Ovary (tissue), 9 donors: ENCODE measurements around the gene GNA14. TPM values are rescaled to one million over a fixed set of nuclear protein-coding genes. Genes with fewer than 3 reads are reported as not detected.

ENCODE experiments used
- DNase-seq, 5 donors: peaks; one replicate each; pipeline ENCODE4 v3.0.0-alpha.2; 2019 to 2020
- H3K27ac ChIP-seq, 2 donors: fragments of 200-600 bp; one replicate each; pipeline versions ENCODE4 v1.5.1 to v1.8.0; 2019 to 2022
- H3K27me3 ChIP-seq: fragments of 200-600 bp; one replicate; pipeline ENCODE4 v1.8.0; 2022
- H3K36me3 ChIP-seq: fragments of 200-600 bp; sonication (generic); one replicate; pipeline ENCODE4 v1.5.1; 2019
- H3K4me1 ChIP-seq: one replicate; pipeline ENCODE4 v1.8.1; 2013; ENCODE audit warnings: mild to moderate bottlenecking, moderate library complexity; ENCODE audit not compliant: insufficient read depth
- H3K4me3 ChIP-seq: fragments of 200-600 bp; sonication (generic); one replicate; pipeline ENCODE4 v1.5.1; 2017
- H3K9me3 ChIP-seq, 2 donors: fragments of 200-600 bp in 1 of 2; sonication (generic) in 1 of 2; one replicate each; pipeline versions ENCODE4 v1.5.1 to v1.8.1; 2013 to 2019; ENCODE audit warnings: mild to moderate bottlenecking in 1 of 2, moderate library complexity in 1 of 2
- CTCF ChIP-seq, 3 donors: fragments of 450-650 bp in 2 of 3; fragments of 200-600 bp in 1 of 3; IDR thresholded peaks; one replicate each; pipeline versions ENCODE4 v1.5.1 to v1.8.0; 2016 to 2022; ENCODE audit warnings: antibody characterized with exemption in 3 of 3, mild to moderate bottlenecking in 1 of 3
- EP300 ChIP-seq: sonication (generic); formaldehyde crosslinking; IDR thresholded peaks from one replicate; pipeline ENCODE4 v1.6.1; 2017; ENCODE audit warnings: antibody characterized with exemption
- POLR2A ChIP-seq: fragments of 450-650 bp; IDR thresholded peaks from one replicate; pipeline ENCODE4 v1.6.1; 2017; ENCODE audit warnings: antibody characterized with exemption, mild to moderate bottlenecking, moderate library complexity
- WGBS, 3 donors: extraction: QIAGEN DNeasy Blood & Tissue Kit in 1 of 3; methylation state at CpG; one replicate each; pipeline versions ENCODE4 v1.1.5 to v1.1.7; 2013 to 2017; 5-methylcytosine and 5-hydroxymethylcytosine counted together
- intact Hi-C, 4 donors: fragments of 100-400 bp; cut with DNase I; formaldehyde crosslinking; loops; one replicate each; pipeline versions ENCODE4 v1.11.0 to v1.15.1; 2022 to 2023
- polyA plus RNA-seq, 2 donors: library from polyadenylated mRNA; stranded (reverse); fragments of 200-250 nt in 1 of 2; fragments of 350-450 nt in 1 of 2; fragmentation: Illumina TruSeq in 1 of 2; extraction: RNeasy Lipid Tissue Mini Kit (QIAGEN cat#74804) in 1 of 2; gene quantifications; one replicate each; pipeline ENCODE4 v1.2.3, GENCODE V29; 2013 to 2014
- total RNA-seq, 7 donors: library from RNA; depleted of rRNA in 2 of 7; stranded (reverse); fragments of >200 nt in 2 of 7; fragmentation: NEBNext Ultra II Directional in 3 of 7; extraction: Animal tissue kit (Norgen Biotek cat#: 25700) in 3 of 7; gene quantifications; one replicate each; pipeline versions ENCODE4 v1.1.0 to v1.2.4, GENCODE V29; 2016 to 2023
- donor health status: DM: no; HTN: no; CAD: no; lungs with moderate emphysema.
- donor health status: DM: no; HTN: no; CAD: no.
- donor health status: Bipolar disorder and iron deficiency.
- donor health status: DM: yes; HTN: yes; CAD: no.
- donor health status: DM: no; HTN: no; CAD: no.
- donor health status: DM: yes; HTN: yes; CAD: no.

The GNA14 gene
- total and polyA plus RNA-seq, 9 donors, result 4.9 to 9.9 (median 7.6) TPM

- no peaks in the 10 kb centered on the region for H3K9me3 ChIP-seq
- H3K4me3 ChIP-seq, result no peak overlapping the region
- TF ChIP-seq EP300, result no peak
- TF ChIP-seq POLR2A, result no peak
- H3K4me1 ChIP-seq, result no peaks in the 10 kb centered on the region
- DNase-seq, result no peak
- H3K27me3 ChIP-seq, result no peaks in the 10 kb centered on the region
- intact Hi-C loops, result no loop called here
- WGBS, 3 donors, result 58 to 62% (median 62%) methylated on average over 5 of the region's 5 CpGs
- no peak overlapping the region for H3K27ac ChIP-seq
- H3K36me3 ChIP-seq, result no peaks in the 10 kb centered on the region
Measured at GRCh38 chr9:77680581-77680980, 32.5 kb upstream of the GNA14 start.

GRCh38 chr9:77679661-77680368 lies 31.7 kb upstream of the GNA14 start:
- intact Hi-C loops, result no loop called here

GRCh38 chr9:77679088-77679487 lies 31.0 kb upstream of the GNA14 start:
- TF ChIP-seq POLR2A (no peak), CTCF (IDR thresholded peaks at IDR 0.05) (no peak), EP300 (no peak)
- H3K4me1 ChIP-seq, result no peaks in the 10 kb centered on the region
- intact Hi-C loops, result no loop called here
- no peak overlapping the region for H3K27ac ChIP-seq
- DNase-seq, result no peak
- 67 to 77% (median 77%) methylated on average over 2 of the region's 2 CpGs for WGBS, 3 donors
- H3K27me3 ChIP-seq, result no peaks in the 10 kb centered on the region
- no peak overlapping the region for H3K4me3 ChIP-seq
- no peaks in the 10 kb centered on the region for H3K9me3 ChIP-seq
- no peaks in the 10 kb centered on the region for H3K36me3 ChIP-seq

More at GRCh38 chr9:77679661-77680368, 31.7 kb upstream of the GNA14 start:
- Histone ChIP-seq H3K27me3 (no peaks in the 10 kb centered on the region), H3K36me3 (no peaks in the 10 kb centered on the region), H3K27ac (no peak overlapping the region), H3K4me1 (no peaks in the 10 kb centered on the region), H3K9me3 (no peaks in the 10 kb centered on the region), H3K4me3 (no peak overlapping the region)
- DNase-seq, result no peak
- TF ChIP-seq EP300 (no peak), POLR2A (no peak), CTCF (IDR thresholded peaks at IDR 0.05) (no peak)
- 76 to 79% (median 77%) methylated on average over 9 of the region's 9 CpGs for WGBS, 3 donors

GRCh38 chr9:77677957-77678535 lies 29.9 kb upstream of the GNA14 start:
- Histone ChIP-seq H3K36me3 (no peaks in the 10 kb centered on the region), H3K27ac (no peak overlapping the region), H3K4me3 (no peak overlapping the region), H3K4me1 (no peaks in the 10 kb centered on the region), H3K27me3 (no peaks in the 10 kb centered on the region), H3K9me3 (no peaks in the 10 kb centered on the region)
- WGBS, 3 donors, result 70 to 80% (median 78%) methylated on average over 7 of the region's 7 CpGs
- no peak for DNase-seq
- intact Hi-C loops, result no loop called here
- TF ChIP-seq CTCF (IDR thresholded peaks at IDR 0.05) (no peak), POLR2A (no peak), EP300 (no peak)

GRCh38 chr9:77677397-77677796 lies 29.3 kb upstream of the GNA14 start:
- WGBS, 3 donors, result 82 to 87% (median 82%) methylated on average over 4 of the region's 4 CpGs
- Histone ChIP-seq H3K27me3 (no peaks in the 10 kb centered on the region), H3K4me1 (no peaks in the 10 kb centered on the region), H3K4me3 (no peak overlapping the region), H3K36me3 (no peaks in the 10 kb centered on the region), H3K9me3 (no peaks in the 10 kb centered on the region), H3K27ac (no peak overlapping the region)
- DNase-seq, result no peak
- intact Hi-C loops, result no loop called here
- TF ChIP-seq EP300, result no peak
- TF ChIP-seq POLR2A, result no peak
- TF ChIP-seq CTCF (IDR thresholded peaks at IDR 0.05), result no peak
